HL-60 (cell line): ENCODE results near the gene EHF.

Experiments used
- DNase-seq, 2 experiments: peaks; one replicate each; pipeline ENCODE4 v3.0.0-alpha.2; 2010 to 2020; ENCODE audit warnings: low read depth in 1 of 2, low spot score in 1 of 2
- H3K27ac ChIP-seq: fragments of 250-450 bp; sonication (Bioruptor Pico); replicated peaks from 2 replicates; pipeline ENCODE4 v1.5.1; 2020; ENCODE audit warnings: mild to moderate bottlenecking, moderate library complexity
- H3K27me3 ChIP-seq: fragments of 250-450 bp; sonication (Bioruptor Pico); 2 replicates; pipeline ENCODE4 v1.5.1; 2021; ENCODE audit warnings: mild to moderate bottlenecking, moderate library complexity; ENCODE audit not compliant: insufficient read depth, poor library complexity, severe bottlenecking
- H3K4me3 ChIP-seq: replicated peaks from 2 replicates; pipeline ENCODE4 v1.5.1; 2011; ENCODE audit warnings: mild to moderate bottlenecking, control low read depth, low read length; ENCODE audit not compliant: insufficient read depth
- CTCF ChIP-seq: IDR thresholded peaks from one replicate; pipeline ENCODE4 v1.5.1; 2011; ENCODE audit warnings: low read length, control low read depth, inconsistent platforms; ENCODE audit not compliant: insufficient read depth
- GABPA ChIP-seq: IDR thresholded peaks from 2 replicates; pipeline ENCODE4 v1.6.1; 2012; ENCODE audit warnings: low read depth
- POLR2AphosphoS5 ChIP-seq: IDR thresholded peaks from 2 replicates; pipeline ENCODE4 v1.6.1; 2012; ENCODE audit warnings: low read depth
- REST ChIP-seq: IDR thresholded peaks from 2 replicates; pipeline ENCODE4 v1.6.1; 2012; ENCODE audit warnings: low read depth; ENCODE audit not compliant: insufficient replicate concordance
- SPI1 ChIP-seq: IDR thresholded peaks from 2 replicates; pipeline ENCODE4 v1.6.1; 2012; ENCODE audit warnings: low read depth, mild to moderate bottlenecking, borderline replicate concordance

Gene EHF

GRCh38 chr11:34624069-34624468 lies 3.2 kb downstream of the EHF start:
- Histone ChIP-seq H3K27me3 (no peaks in the 10 kb centered on the region), H3K4me3 (no peak overlapping the region), H3K27ac (no peak overlapping the region)
- no peak for DNase-seq
- no peak for TF ChIP-seq CTCF
- no peak for TF ChIP-seq REST
- no peak for TF ChIP-seq POLR2AphosphoS5
- TF ChIP-seq GABPA, result no peak
- no peak for TF ChIP-seq SPI1

GRCh38 chr11:34625576-34625975 lies 4.7 kb downstream of the EHF start:
- DNase-seq, result no peak
- H3K27me3 ChIP-seq, result no peaks in the 10 kb centered on the region
- no peak overlapping the region for H3K4me3 ChIP-seq
- no peak overlapping the region for H3K27ac ChIP-seq
- no peak for TF ChIP-seq GABPA
- TF ChIP-seq POLR2AphosphoS5, result no peak
- TF ChIP-seq SPI1, result no peak
- TF ChIP-seq REST, result no peak
- no peak for TF ChIP-seq CTCF

GRCh38 chr11:34626393-34626792 lies 5.5 kb downstream of the EHF start:
- Histone ChIP-seq H3K27me3 (no peaks in the 10 kb centered on the region), H3K27ac (no peak overlapping the region), H3K4me3 (no peak overlapping the region)
- DNase-seq, result no peak
- no peak for TF ChIP-seq GABPA
- TF ChIP-seq SPI1, result no peak
- no peak for TF ChIP-seq POLR2AphosphoS5
- no peak for TF ChIP-seq CTCF
- TF ChIP-seq REST, result no peak
